ENCODE results near the gene PRKCQ.

Gene PRKCQ

GRCh38 chr10:6579904-6580278 lies at the start of gene PRKCQ:
TSS of gene PRKCQ (minus strand) at chr10:6580276. CDS start at chr10:6515135, 65,141 bp downstream.
- in situ Hi-C loops (cut with HindIII; ENCODE audit: low pct_unique_long_range_greater_than_20kb, low sequenced_read_pairs): no loop called here
- TF ChIP-seq JUND (IDR thresholded peaks at IDR 0.05; ENCODE audit: low read depth): no peak
- DNase-seq (ENCODE audit: low read depth in 1 of 2, low spot score in 1 of 2): no peak

GRCh38 chr10:6625428-6625827 lies 45.4 kb upstream of the PRKCQ start:
- no peak for DNase-seq (ENCODE audit: low read depth in 1 of 2, low spot score in 1 of 2)
- TF ChIP-seq JUND (IDR thresholded peaks at IDR 0.05; ENCODE audit: low read depth): no peak
- in situ Hi-C loops (cut with HindIII; ENCODE audit: low pct_unique_long_range_greater_than_20kb, low sequenced_read_pairs): no loop called here

GRCh38 chr10:6624392-6624791 lies 44.3 kb upstream of the PRKCQ start:
- TF ChIP-seq JUND (IDR thresholded peaks at IDR 0.05; ENCODE audit: low read depth): no peak
- in situ Hi-C loops (cut with HindIII; ENCODE audit: low pct_unique_long_range_greater_than_20kb, low sequenced_read_pairs): no loop called here
- no peak for DNase-seq (ENCODE audit: low read depth in 1 of 2, low spot score in 1 of 2)

- in situ Hi-C loops (cut with HindIII; ENCODE audit: low pct_unique_long_range_greater_than_20kb, low sequenced_read_pairs): no loop called here
- DNase-seq (ENCODE audit: low read depth in 1 of 2, low spot score in 1 of 2): no peak
- no peak for TF ChIP-seq JUND (IDR thresholded peaks at IDR 0.05; ENCODE audit: low read depth)
Observed at GRCh38 chr10:6622921-6623320, 42.8 kb upstream of the PRKCQ start.

GRCh38 chr10:6621536-6621935 lies 41.5 kb upstream of the PRKCQ start:
- no peak for TF ChIP-seq JUND (IDR thresholded peaks at IDR 0.05; ENCODE audit: low read depth)
- in situ Hi-C loops (cut with HindIII; ENCODE audit: low pct_unique_long_range_greater_than_20kb, low sequenced_read_pairs): no loop called here
- DNase-seq (ENCODE audit: low read depth in 1 of 2, low spot score in 1 of 2): no peak

- DNase-seq (ENCODE audit: low read depth in 1 of 2, low spot score in 1 of 2): no peak
Observed at GRCh38 chr10:6619660-6620059, 39.6 kb upstream of the PRKCQ start.

GRCh38 chr10:6618340-6618739 lies 38.3 kb upstream of the PRKCQ start:
- DNase-seq (ENCODE audit: low read depth in 1 of 2, low spot score in 1 of 2): no peak
- TF ChIP-seq JUND (IDR thresholded peaks at IDR 0.05; ENCODE audit: low read depth): no peak
- in situ Hi-C loops (cut with HindIII; ENCODE audit: low pct_unique_long_range_greater_than_20kb, low sequenced_read_pairs): no loop called here

More at GRCh38 chr10:6619660-6620059, 39.6 kb upstream of the PRKCQ start:
- no peak for TF ChIP-seq JUND (IDR thresholded peaks at IDR 0.05; ENCODE audit: low read depth)
- in situ Hi-C loops (cut with HindIII; ENCODE audit: low pct_unique_long_range_greater_than_20kb, low sequenced_read_pairs): no loop called here

- no peak for TF ChIP-seq JUND (IDR thresholded peaks at IDR 0.05; ENCODE audit: low read depth)
- no peak for DNase-seq (ENCODE audit: low read depth in 1 of 2, low spot score in 1 of 2)
- in situ Hi-C loops (cut with HindIII; ENCODE audit: low pct_unique_long_range_greater_than_20kb, low sequenced_read_pairs): no loop called here
Observed at GRCh38 chr10:6617309-6618076, 37.4 kb upstream of the PRKCQ start.

- in situ Hi-C loops (cut with HindIII; ENCODE audit: low pct_unique_long_range_greater_than_20kb, low sequenced_read_pairs): no loop called here
- TF ChIP-seq JUND (IDR thresholded peaks at IDR 0.05; ENCODE audit: low read depth): no peak
Observed at GRCh38 chr10:6615971-6616370, 35.9 kb upstream of the PRKCQ start.

GRCh38 chr10:6612371-6612770 lies 32.3 kb upstream of the PRKCQ start:
- TF ChIP-seq JUND (IDR thresholded peaks at IDR 0.05; ENCODE audit: low read depth): no peak
- in situ Hi-C loops (cut with HindIII; ENCODE audit: low pct_unique_long_range_greater_than_20kb, low sequenced_read_pairs): no loop called here
- no peak for DNase-seq (ENCODE audit: low read depth in 1 of 2, low spot score in 1 of 2)

More at GRCh38 chr10:6615971-6616370, 35.9 kb upstream of the PRKCQ start:
- no peak for DNase-seq (ENCODE audit: low read depth in 1 of 2, low spot score in 1 of 2)

- in situ Hi-C loops (cut with HindIII; ENCODE audit: low pct_unique_long_range_greater_than_20kb, low sequenced_read_pairs): no loop called here
- TF ChIP-seq JUND (IDR thresholded peaks at IDR 0.05; ENCODE audit: low read depth): no peak
- DNase-seq (ENCODE audit: low read depth in 1 of 2, low spot score in 1 of 2): no peak
Observed at GRCh38 chr10:6610647-6611046, 30.6 kb upstream of the PRKCQ start.

- DNase-seq (ENCODE audit: low read depth in 1 of 2, low spot score in 1 of 2): no peak
- in situ Hi-C loops (cut with HindIII; ENCODE audit: low pct_unique_long_range_greater_than_20kb, low sequenced_read_pairs): no loop called here
- TF ChIP-seq JUND (IDR thresholded peaks at IDR 0.05; ENCODE audit: low read depth): no peak
Observed at GRCh38 chr10:6609625-6610024, 29.5 kb upstream of the PRKCQ start.

- in situ Hi-C loops (cut with HindIII; ENCODE audit: low pct_unique_long_range_greater_than_20kb, low sequenced_read_pairs): no loop called here
- DNase-seq (ENCODE audit: low read depth in 1 of 2, low spot score in 1 of 2): no peak
Observed at GRCh38 chr10:6607778-6608177, 27.7 kb upstream of the PRKCQ start.

GRCh38 chr10:6607182-6607581 lies 27.1 kb upstream of the PRKCQ start:
- no peak for DNase-seq (ENCODE audit: low read depth in 1 of 2, low spot score in 1 of 2)
- in situ Hi-C loops (cut with HindIII; ENCODE audit: low pct_unique_long_range_greater_than_20kb, low sequenced_read_pairs): no loop called here
- TF ChIP-seq JUND (IDR thresholded peaks at IDR 0.05; ENCODE audit: low read depth): no peak

More at GRCh38 chr10:6607778-6608177, 27.7 kb upstream of the PRKCQ start:
- TF ChIP-seq JUND (IDR thresholded peaks at IDR 0.05; ENCODE audit: low read depth): no peak
